PC-9 (cell line): Measurements from ENCODE around the gene NEK8.

Experiments used
- CTCF ChIP-seq: fragments of 200-600 bp; sonication (generic); conservative IDR thresholded peaks from 2 replicates; pipeline ENCODE4 v1.6.1; 2017; ENCODE audit warnings: mixed run types, antibody characterized with exemption, mild to moderate bottlenecking, moderate library complexity
- EZH2 ChIP-seq: fragments of 200-600 bp; sonication (generic); IDR thresholded peaks from 2 replicates; pipeline ENCODE4 v1.8.0; 2017; ENCODE audit warnings: antibody characterized with exemption, low read depth

DNA sequence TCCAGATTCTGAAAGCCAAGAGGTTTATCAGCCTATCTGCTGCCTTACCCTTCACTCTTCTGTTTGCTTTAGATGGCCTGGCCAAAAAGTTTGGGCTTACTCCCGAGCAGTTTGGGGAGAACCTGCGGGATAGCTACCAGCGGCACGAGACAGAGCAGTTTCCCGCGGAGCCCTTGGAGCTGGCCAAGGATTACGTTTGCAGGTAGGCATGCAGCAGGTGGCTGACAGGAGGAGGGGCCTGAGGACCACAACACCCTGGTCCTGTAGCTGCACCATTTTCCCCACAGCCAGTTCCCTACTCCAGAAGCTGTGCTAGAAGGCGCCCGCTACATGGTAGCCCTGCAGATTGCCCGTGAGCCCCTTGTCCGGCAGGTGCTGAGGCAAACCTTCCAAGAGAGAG lies 45.9 kb upstream of the NEK8 start:
- TF ChIP-seq EZH2 (no peak), CTCF (no peak)
